GM12892 (cell line): ENCODE results near the gene TRIM72. TPM values are rescaled to one million over a fixed set of nuclear protein-coding genes. Genes with fewer than 3 reads are reported as not detected.
"Not testable (repeated sequence)": the region's sequence is repeated elsewhere in the genome, so short reads cannot be mapped to it uniquely, and the experiment has no call there.

ENCODE experiments used
- DNase-seq: peaks from one replicate; pipeline ENCODE4 v3.0.0; 2011; ENCODE audit not compliant: insufficient read length
- FAIRE-seq: peaks from 2 replicates; lab custom pipeline; 2011; peaks lifted over from hg19 to GRCh38; lab: Jason Lieb, UNC
- POLR2A ChIP-seq: IDR thresholded peaks from 2 replicates; pipeline ENCODE4 v1.6.1; 2011; ENCODE audit warnings: low read depth, low read length, control low read depth
- POLR2AphosphoS5 ChIP-seq: IDR thresholded peaks from 2 replicates; pipeline ENCODE4 v1.6.1; 2011; ENCODE audit warnings: low read depth, low read length, control low read depth
- TAF1 ChIP-seq: IDR thresholded peaks from 2 replicates; pipeline ENCODE4 v1.6.1; 2011; ENCODE audit warnings: low read depth, mild to moderate bottlenecking, control low read depth, low read length, borderline replicate concordance
- polyA plus RNA-seq: library from polyadenylated mRNA; unstranded; fragments of >200 nt; gene quantifications from one replicate; pipeline ENCODE4 v1.2.1, GENCODE V29; 2012; ENCODE audit warnings: missing spikeins, inconsistent platforms; ENCODE audit not compliant: missing spikeins

Gene TRIM72, protein sequence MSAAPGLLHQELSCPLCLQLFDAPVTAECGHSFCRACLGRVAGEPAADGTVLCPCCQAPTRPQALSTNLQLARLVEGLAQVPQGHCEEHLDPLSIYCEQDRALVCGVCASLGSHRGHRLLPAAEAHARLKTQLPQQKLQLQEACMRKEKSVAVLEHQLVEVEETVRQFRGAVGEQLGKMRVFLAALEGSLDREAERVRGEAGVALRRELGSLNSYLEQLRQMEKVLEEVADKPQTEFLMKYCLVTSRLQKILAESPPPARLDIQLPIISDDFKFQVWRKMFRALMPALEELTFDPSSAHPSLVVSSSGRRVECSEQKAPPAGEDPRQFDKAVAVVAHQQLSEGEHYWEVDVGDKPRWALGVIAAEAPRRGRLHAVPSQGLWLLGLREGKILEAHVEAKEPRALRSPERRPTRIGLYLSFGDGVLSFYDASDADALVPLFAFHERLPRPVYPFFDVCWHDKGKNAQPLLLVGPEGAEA
- polyA plus RNA-seq = 0.06 TPM

DNA sequence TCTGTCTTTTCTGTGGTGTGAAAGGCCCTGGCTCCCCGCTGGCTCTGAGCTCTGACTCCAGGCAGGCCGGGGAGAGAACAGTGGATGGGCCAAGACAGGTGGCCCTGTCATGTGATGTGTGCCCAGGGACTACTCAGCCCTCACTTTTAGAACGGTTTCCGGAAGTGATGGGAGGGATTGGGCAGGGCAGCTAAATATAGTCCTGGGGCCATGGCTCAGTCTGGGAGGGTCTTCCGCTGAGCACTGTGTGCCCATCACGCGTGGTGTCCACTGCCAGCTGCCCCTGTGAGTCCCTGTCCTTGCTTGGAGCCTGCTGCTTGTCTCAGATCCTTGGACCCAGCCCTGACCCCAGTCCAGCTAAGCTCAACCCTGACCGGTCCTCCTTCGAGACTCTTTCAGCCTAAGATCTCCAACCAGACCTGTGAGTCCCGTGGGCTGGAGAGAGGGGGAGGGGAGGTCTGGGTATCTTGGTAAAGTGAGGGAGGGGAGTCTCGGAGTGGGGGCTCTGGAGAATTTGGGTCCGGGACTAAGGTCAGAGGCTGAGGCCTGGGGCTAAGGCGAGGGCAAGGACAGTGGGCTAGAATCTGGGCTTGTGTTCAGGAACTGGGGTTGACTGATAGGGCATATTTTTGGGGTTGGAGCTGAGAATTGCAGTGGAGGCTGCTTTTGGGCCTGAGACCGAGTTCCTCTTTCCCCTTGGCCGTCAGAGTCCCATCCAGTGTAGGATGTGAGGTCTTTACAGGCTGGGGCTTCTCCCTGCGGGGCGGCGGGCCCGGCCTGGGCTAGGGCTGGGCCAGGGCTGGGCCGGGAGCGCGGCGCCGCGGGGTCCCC, at the start of gene TRIM72:
TSS of gene TRIM72 (plus strand) at position 243 of the 831 bp plus-strand sequence. CDS start 620 bp downstream, outside the sequence.
- DNase-seq (no peak), FAIRE-seq (no peak)
- no peak for TF ChIP-seq POLR2A
- TF ChIP-seq TAF1 = no peak
- no peak for TF ChIP-seq POLR2AphosphoS5

DNA sequence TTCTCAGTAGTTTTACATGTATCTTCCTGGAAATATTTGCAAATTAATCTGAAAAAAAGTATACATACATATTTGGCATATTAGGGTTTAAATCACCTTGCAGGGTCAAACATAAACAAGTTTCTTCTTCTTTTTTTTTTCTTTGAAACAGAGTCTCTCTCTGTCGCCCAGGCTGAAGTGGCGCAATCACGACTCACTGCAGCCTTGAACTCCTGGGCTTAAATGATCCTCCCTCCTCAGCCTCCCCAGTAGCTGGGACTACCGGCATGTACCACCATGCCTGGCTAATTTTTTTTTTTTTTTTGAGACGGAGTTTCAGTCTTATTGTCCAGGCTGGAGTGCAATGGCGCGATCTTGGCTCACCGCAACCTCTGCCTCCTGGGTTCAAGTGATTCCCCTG, 46.6 kb upstream of the TRIM72 start:
- DNase-seq (no peak), FAIRE-seq (no peak)
- TF ChIP-seq POLR2AphosphoS5 (no peak), POLR2A (no peak), TAF1 (no peak)

DNA sequence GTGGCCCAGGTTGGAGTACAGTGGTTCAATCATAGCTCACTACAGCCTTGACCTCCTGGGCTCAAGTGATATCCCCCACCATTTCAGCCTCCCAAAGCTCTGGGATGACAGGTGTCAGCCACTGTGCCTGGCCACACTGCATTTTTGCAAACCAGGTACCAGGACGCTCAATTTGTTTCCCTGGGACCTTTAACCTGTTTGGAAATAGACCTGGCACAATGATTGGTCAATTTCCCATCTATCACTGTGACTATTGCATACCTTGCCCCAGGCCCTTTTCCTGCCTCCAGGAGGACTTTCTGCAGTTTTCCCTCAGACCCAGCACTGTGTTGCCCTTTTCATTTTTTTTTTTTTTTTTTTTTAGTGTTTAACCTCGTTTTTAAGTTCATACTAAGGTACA, 45.1 kb upstream of the TRIM72 start:
- DNase-seq (no peak), FAIRE-seq (no peak)
- TF ChIP-seq TAF1 (no peak), POLR2AphosphoS5 (no peak)

DNA sequence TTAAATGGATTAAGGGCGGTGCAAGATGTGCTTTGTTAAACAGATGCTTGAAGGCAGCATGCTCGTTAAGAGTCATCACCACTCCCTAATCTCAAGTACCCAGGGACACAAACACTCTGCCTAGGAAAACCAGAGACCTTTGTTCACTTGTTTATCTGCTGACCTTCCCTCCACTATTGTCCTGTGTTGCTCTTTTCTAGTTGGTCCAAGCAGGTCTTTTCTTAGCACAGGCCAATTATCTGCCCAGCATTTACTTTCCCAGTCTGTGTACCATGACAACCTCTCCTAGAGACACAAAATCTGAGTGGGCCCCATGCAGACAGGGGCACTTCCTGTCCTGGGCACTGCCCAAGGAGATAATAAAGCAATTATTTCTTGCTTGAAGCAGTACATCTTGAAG, 43.9 kb upstream of the TRIM72 start:
- not testable (repeated sequence) for FAIRE-seq, DNase-seq

DNA sequence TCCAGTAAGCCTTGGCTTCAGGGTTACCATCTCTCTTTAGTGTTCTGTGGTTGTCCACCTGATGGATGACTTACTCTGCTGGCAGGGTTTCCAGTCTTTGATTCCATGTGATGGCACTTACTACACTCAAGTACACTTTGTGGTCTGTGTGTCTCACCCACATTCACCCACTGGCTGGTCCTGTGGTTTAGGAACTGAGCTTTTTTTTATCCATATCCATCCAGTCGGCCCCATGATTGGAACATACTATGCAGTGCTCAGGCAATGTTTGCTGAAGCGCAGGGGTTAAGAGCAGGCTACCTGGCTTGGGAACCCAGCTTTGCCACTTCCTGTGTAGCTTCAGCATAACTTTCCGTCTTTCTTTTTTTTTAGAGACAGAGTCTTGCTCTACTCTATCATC, 36.8 kb upstream of the TRIM72 start:
- FAIRE-seq (no peak), DNase-seq (no peak)
- TF ChIP-seq POLR2AphosphoS5 (no peak), TAF1 (no peak), POLR2A (no peak)

DNA sequence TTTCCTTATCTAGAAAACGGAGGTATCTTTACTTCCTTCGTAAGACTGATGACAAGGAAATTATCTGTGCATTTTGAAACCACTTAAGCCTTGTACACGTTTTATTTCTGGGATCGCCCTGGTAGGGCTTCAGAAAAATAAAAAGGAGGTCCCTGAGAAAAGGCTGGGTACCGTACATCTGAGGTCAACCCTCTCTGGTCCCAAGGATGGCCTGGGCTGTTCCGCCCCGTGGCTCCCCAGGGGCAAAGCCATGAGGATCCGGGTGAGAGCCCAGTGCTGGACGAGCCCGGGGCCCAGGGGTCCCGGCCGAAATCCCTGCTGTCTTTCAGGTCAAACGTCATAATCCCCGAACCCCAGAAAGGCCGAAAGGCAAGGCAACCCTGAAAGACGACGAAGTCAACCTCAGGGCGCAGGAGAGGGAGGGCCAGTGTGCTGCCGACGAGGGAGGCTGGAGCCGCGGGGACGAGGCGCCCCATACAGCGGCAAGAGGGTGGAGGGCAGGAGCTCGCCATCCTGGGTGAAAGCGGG, 34.6 kb upstream of the TRIM72 start:
- DNase-seq (no peak), FAIRE-seq (no peak)
- TF ChIP-seq POLR2AphosphoS5 (no peak), POLR2A (no peak), TAF1 (no peak)

DNA sequence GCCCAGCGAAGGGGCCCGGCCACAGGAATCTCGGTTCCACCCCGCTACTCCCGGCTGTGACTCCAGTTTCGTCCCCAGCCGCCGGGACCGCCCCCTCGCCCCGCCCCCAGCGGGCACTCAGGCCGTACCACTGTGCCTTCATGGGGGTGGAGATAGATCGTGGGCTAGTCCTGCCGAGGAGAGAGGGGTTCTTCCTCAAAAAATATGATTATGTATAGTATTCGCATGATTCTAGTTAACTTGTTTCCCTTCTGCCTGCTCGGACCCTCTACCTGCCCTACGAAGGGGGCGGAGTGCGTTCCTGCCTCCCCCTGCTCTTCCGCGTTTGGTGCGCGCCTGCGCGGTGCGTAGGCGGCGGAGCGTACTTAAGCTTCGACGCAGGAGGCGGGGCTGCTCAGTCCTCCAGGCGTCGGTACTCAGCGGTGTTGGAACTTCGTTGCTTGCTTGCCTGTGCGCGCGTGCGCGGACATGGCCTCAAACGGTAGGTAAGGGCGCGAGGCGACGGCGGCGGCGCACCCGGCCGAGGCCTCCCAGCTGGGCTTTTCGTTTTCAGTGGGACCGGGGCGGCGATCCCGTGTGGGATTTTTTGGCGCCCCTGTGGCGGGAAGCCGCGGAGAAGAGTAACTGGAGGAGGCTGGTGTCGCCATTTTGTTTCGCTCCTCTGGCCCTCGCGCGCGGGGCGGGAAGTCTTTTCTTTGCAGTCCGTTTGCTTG, 34.0 kb upstream of the TRIM72 start, which contains the start of gene FUS:
TSS of gene FUS (plus strand) at position 393 of the 713 bp plus-strand sequence. CDS start at position 469, 76 bp downstream.
- peak; percentile 88 for DNase-seq
- TF ChIP-seq TAF1 (peak; percentile 100), POLR2A (peak; percentile 100), POLR2AphosphoS5 (peak; percentile 100)
- FAIRE-seq = peak; percentile 98

DNA sequence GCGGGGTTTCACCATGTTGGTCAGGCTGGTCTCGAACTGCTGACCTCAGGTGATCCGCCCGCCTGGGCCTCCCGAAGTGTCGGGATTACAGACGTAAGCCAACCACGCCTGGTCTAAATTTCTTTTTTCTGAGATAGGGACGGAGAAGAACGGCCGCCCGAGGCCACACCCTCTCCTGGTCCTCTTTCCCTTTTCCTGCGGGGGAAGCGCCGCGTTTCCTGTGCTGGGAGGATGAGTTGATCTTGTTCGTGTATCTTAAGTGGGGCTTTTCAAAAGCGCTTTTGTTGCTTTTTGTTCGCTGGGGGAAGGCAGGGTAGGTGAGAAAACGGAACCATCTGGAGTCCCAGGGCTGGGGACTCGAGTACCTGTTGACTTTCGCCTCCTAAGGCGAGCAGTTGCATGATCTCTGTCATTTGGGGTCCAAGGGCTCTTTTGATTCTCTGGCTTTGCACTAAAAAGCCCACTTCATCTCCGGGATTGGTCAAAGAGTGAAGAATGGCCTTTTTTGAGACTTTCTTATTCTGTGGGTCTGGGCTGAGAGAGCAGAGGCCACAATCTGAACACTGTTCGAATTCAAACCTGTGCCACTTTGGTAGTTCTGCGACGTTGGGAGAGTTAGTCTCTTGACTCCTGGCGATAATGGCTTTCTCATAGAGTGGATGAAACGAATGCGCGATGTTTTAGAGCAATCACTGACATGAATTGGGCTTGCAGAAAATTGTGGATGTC, 32.7 kb upstream of the TRIM72 start:
- FAIRE-seq (no peak), DNase-seq (no peak)
- TF ChIP-seq POLR2AphosphoS5 = no peak; the same call in none of the 2 replicates
- no peak for TF ChIP-seq TAF1
- TF ChIP-seq POLR2A = no peak

DNA sequence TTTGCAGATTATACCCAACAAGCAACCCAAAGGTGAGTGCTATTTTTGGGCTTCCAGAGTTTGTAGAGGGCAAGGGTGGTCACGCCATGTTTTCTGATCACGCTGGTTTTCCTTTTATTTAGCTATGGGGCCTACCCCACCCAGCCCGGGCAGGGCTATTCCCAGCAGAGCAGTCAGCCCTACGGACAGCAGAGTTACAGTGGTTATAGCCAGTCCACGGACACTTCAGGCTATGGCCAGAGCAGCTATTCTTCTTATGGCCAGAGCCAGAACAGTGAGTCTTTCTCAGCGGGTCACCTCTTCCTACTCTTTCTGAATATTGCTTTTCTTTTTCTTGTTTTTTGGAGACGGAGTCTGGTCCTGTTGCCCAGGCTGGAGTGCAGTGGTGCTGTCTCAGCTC, 31.5 kb upstream of the TRIM72 start:
- DNase-seq (no peak), FAIRE-seq (no peak)
- TF ChIP-seq POLR2AphosphoS5 (no peak), POLR2A (no peak), TAF1 (no peak)
